ENCODE data around the gene STK38. TPM values are rescaled to one million over a fixed set of nuclear protein-coding genes. Genes with fewer than 3 reads are reported as not detected.

STK38 gene
- total and polyA plus RNA-seq, 4 donors = 23.4 to 47.0 (median 30.4) TPM

DNA sequence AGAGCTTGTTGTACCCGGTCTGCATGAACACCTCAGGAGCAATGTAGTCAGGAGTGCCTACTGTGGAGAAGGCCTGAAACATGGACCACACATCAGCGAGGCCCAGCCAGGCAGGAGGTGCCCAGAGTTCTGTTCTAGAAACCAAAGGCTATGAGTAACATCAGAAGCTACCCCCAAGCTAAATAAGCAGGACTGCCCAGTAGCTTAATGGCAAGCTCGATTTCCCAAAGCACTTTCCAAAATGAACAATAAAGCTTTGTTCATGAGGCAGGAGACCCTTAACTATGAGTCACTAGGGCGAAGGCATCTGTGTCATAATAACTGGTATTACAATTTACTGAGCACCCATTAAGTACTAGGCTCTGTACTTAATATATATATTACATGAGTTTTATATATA is 47.4 kb downstream of the STK38 start:
- Histone ChIP-seq H3K9me3 (ENCODE audit: control insufficient read depth, insufficient read depth, low read length) (no peaks in the 10 kb centered on the region), H3K4me1 (ENCODE audit: control insufficient read depth, insufficient read depth, low read length) (no peaks in the 10 kb centered on the region), H3K4me3 (ENCODE audit: low read depth, low read length) (no peak overlapping the region), H3K36me3 (ENCODE audit: control insufficient read depth, insufficient read depth, low read length) (peaks cover 19% of the 10 kb centered on the region), H3K27ac (ENCODE audit: low read depth, low read length) (no peak overlapping the region), H3K27me3 (ENCODE audit: control insufficient read depth, insufficient read depth, low read length) (no peaks in the 10 kb centered on the region)
- no peak for DNase-seq (ENCODE audit: low read depth in 4 of 6, low spot score in 6 of 6)
- 100% methylated on average over 1 of the region's 4 CpGs for WGBS (ENCODE audit: insufficient coverage)

DNA sequence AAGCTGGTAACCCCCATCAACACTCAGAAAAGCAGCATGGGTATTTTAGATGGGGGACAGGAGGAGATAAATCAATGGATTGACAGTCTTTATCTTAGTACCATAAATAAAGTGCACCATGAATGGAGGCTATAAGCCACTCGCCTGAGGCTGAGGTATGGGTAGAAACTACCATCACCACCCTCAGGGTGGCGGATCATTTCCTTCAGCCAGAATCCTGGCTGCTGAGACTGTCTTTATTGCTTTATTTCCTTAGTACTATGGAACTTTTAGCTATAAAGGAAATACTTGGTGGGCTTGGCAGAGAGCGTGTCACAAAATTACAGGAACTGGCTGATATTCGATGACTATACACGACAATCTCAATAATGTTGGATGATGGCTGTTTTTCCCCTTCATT is 52.2 kb downstream of the STK38 start:
- no peaks in the 10 kb centered on the region for H3K9me3 ChIP-seq (ENCODE audit: control insufficient read depth, insufficient read depth, low read length)
- no peak overlapping the region for H3K4me3 ChIP-seq (ENCODE audit: low read depth, low read length)
- peaks cover 27% of the 10 kb centered on the region for H3K36me3 ChIP-seq (ENCODE audit: control insufficient read depth, insufficient read depth, low read length)
- no peaks in the 10 kb centered on the region for H3K27me3 ChIP-seq (ENCODE audit: control insufficient read depth, insufficient read depth, low read length)
- WGBS (ENCODE audit: insufficient coverage) = no CpG with 5 or more reads among the region's 5 CpGs
- H3K27ac ChIP-seq (ENCODE audit: low read depth, low read length) = no peak overlapping the region
- DNase-seq (ENCODE audit: low read depth in 4 of 6, low spot score in 6 of 6) = no peak
- no peaks in the 10 kb centered on the region for H3K4me1 ChIP-seq (ENCODE audit: control insufficient read depth, insufficient read depth, low read length)

DNA sequence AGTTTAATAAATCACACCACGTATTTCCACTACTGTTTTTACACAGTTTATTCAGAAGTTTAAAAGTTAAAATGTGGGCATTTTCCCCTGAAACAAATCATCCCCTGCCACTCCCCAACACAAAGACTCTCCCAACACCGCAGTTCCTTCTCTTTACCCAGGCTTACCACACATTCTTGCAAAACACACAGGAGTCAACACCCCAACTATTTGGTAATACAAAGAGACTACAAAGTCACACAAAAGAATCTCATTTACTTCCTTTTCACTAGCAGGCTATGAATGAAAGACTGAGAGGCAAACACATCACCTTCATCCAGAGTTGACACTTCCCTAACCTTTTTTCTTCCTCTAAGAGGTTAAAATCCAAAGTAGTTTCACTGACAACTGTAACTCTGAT is 53.4 kb downstream of the STK38 start:
- Histone ChIP-seq H3K27ac (ENCODE audit: low read depth, low read length) (no peak overlapping the region), H3K27me3 (ENCODE audit: control insufficient read depth, insufficient read depth, low read length) (no peaks in the 10 kb centered on the region), H3K36me3 (ENCODE audit: control insufficient read depth, insufficient read depth, low read length) (peaks cover 27% of the 10 kb centered on the region), H3K4me1 (ENCODE audit: control insufficient read depth, insufficient read depth, low read length) (no peaks in the 10 kb centered on the region), H3K4me3 (ENCODE audit: low read depth, low read length) (no peak overlapping the region), H3K9me3 (ENCODE audit: control insufficient read depth, insufficient read depth, low read length) (no peaks in the 10 kb centered on the region)
- no peak for DNase-seq (ENCODE audit: low read depth in 4 of 6, low spot score in 6 of 6)
- no CpG with 5 or more reads among the region's 2 CpGs for WGBS (ENCODE audit: insufficient coverage)

DNA sequence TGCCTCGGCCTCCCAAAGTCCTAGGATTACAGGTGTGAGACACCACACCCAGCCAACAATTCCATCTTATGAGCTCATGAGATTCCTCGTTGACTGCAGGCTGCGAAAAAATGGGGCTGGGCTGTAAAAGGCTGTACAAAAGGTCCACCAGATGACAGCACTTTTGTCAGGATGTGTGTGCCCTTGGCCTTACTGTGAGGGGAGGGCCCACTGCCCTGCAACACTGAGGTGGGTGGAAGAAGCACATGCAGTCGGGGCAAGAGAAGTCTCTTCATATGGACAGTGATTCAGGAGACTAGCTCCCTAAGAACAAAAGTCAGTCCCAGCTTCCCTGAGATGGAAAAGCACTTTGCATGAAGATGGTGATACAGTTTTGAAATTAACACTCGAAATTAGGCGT is 54.0 kb downstream of the STK38 start:
- DNase-seq (ENCODE audit: low read depth in 4 of 6, low spot score in 6 of 6) = no peak
- no peaks in the 10 kb centered on the region for H3K9me3 ChIP-seq (ENCODE audit: control insufficient read depth, insufficient read depth, low read length)
- H3K36me3 ChIP-seq (ENCODE audit: control insufficient read depth, insufficient read depth, low read length) = peaks cover 24% of the 10 kb centered on the region
- no peak overlapping the region for H3K4me3 ChIP-seq (ENCODE audit: low read depth, low read length)
- no peaks in the 10 kb centered on the region for H3K4me1 ChIP-seq (ENCODE audit: control insufficient read depth, insufficient read depth, low read length)
- no peak overlapping the region for H3K27ac ChIP-seq (ENCODE audit: low read depth, low read length)
- WGBS (ENCODE audit: insufficient coverage) = 79% methylated on average over 2 of the region's 6 CpGs
- H3K27me3 ChIP-seq (ENCODE audit: control insufficient read depth, insufficient read depth, low read length) = no peaks in the 10 kb centered on the region

DNA sequence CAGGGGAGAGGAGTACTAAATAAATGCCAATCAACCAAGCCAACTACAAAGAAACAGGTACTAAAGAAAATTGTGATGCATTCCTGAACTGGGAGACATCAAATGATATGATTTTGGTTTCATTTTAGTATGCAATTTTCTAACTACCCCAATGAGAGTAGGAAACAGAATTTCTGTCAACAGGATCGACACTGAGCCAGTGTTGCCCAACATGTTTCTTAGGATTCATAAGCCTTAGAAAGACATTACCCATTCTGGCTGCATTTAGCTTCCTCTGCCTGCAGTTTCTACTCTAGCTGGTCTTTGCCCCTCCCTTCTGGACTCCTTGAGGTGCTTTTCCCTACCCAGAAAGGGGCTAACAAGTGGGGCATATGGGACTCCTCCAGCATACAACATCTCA is 54.7 kb downstream of the STK38 start:
- no peak overlapping the region for H3K27ac ChIP-seq (ENCODE audit: low read depth, low read length)
- H3K27me3 ChIP-seq (ENCODE audit: control insufficient read depth, insufficient read depth, low read length) = no peaks in the 10 kb centered on the region
- H3K9me3 ChIP-seq (ENCODE audit: control insufficient read depth, insufficient read depth, low read length) = no peaks in the 10 kb centered on the region
- H3K4me1 ChIP-seq (ENCODE audit: control insufficient read depth, insufficient read depth, low read length) = no peaks in the 10 kb centered on the region
- no peak overlapping the region for H3K4me3 ChIP-seq (ENCODE audit: low read depth, low read length)
- H3K36me3 ChIP-seq (ENCODE audit: control insufficient read depth, insufficient read depth, low read length) = peaks cover 24% of the 10 kb centered on the region
- WGBS (ENCODE audit: insufficient coverage) = 67% methylated on average over 1 of the region's 1 CpG
- peak in 1 of 6 donors; percentile 6 for DNase-seq (ENCODE audit: low read depth in 4 of 6, low spot score in 6 of 6)

DNA sequence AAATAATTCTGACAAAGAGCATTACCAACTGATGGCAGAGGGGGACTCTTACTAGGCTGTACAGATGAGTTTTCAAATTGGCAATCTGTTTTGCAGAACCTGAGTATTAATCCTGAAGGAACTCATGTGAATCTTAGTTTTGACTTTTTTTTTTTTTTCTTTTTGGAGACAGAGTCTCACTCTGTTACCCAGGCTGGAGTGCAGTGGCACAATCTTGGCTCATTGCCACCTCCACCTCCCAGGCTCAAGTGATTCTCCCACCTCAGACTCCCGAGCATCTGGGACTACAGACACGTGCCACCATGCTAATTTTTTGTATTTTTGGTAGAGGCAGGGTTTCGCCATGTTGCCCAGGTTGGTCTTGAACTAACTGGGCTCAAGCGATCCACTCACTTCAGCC is 55.2 kb downstream of the STK38 start:
- H3K27me3 ChIP-seq (ENCODE audit: control insufficient read depth, insufficient read depth, low read length) = no peaks in the 10 kb centered on the region
- no peak overlapping the region for H3K27ac ChIP-seq (ENCODE audit: low read depth, low read length)
- 74% methylated on average over 3 of the region's 4 CpGs for WGBS (ENCODE audit: insufficient coverage)
- no peak for DNase-seq (ENCODE audit: low read depth in 4 of 6, low spot score in 6 of 6)
- no peak overlapping the region for H3K4me3 ChIP-seq (ENCODE audit: low read depth, low read length)
- no peaks in the 10 kb centered on the region for H3K9me3 ChIP-seq (ENCODE audit: control insufficient read depth, insufficient read depth, low read length)
- no peaks in the 10 kb centered on the region for H3K4me1 ChIP-seq (ENCODE audit: control insufficient read depth, insufficient read depth, low read length)
- peaks cover 23% of the 10 kb centered on the region for H3K36me3 ChIP-seq (ENCODE audit: control insufficient read depth, insufficient read depth, low read length)

DNA sequence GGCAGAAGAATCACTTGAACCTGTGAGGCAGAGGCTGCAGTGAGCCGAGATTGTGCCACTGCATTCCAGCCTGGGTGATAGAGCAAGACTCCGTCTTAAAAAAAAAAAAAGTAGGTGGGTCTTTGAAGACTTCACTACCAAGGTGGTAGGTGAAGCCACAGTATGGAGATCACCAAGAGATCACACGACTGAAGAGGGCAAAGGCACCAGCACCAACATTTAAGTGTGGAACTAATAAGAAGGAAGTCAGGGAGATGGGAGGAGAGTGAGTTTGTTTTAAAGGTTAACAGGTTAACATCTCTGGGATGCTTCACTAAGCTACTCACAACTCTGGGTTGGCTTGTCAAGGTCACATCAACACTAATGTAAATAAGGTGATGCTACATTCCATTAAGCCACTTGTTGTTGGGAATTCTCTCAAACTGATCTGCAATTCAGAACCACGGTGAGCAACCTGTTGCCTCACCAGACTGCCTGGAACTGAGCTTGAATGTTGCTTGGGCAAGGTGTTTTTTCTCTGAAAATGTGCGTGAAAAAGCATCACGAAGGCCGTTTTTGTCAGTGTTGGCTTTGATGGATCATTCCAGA is 55.8 kb downstream of the STK38 start:
- Histone ChIP-seq H3K4me1 (ENCODE audit: control insufficient read depth, insufficient read depth, low read length) (no peaks in the 10 kb centered on the region), H3K9me3 (ENCODE audit: control insufficient read depth, insufficient read depth, low read length) (no peaks in the 10 kb centered on the region), H3K36me3 (ENCODE audit: control insufficient read depth, insufficient read depth, low read length) (peaks cover 24% of the 10 kb centered on the region), H3K27me3 (ENCODE audit: control insufficient read depth, insufficient read depth, low read length) (no peaks in the 10 kb centered on the region), H3K27ac (ENCODE audit: low read depth, low read length) (no peak overlapping the region), H3K4me3 (ENCODE audit: low read depth, low read length) (no peak overlapping the region)
- 81% methylated on average over 3 of the region's 7 CpGs for WGBS (ENCODE audit: insufficient coverage)
- no peak for DNase-seq (ENCODE audit: low read depth in 4 of 6, low spot score in 6 of 6)

DNA sequence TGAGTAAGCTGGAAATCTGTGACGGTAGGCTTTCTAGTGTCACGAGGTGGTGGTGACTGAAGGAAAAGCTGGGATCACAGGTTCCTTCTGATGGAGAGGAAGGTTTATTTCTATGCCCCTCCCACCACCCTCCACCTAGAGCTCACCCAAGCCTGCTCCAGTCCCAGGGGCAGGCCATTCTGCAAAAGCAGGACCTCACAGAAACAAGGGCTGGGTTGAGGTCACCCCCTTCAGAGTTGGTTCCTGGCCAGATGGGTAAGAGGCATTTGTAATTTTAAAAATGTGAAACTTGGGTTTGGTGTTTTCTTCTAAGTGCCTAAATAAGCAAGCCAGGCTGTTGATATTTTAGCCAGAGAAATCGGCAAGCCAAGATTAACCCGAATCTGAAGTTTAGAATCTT is 57.9 kb downstream of the STK38 start:
- Histone ChIP-seq H3K9me3 (ENCODE audit: control insufficient read depth, insufficient read depth, low read length) (no peaks in the 10 kb centered on the region), H3K27me3 (ENCODE audit: control insufficient read depth, insufficient read depth, low read length) (no peaks in the 10 kb centered on the region), H3K36me3 (ENCODE audit: control insufficient read depth, insufficient read depth, low read length) (peaks cover 23% of the 10 kb centered on the region), H3K4me3 (ENCODE audit: low read depth, low read length) (no peak overlapping the region), H3K4me1 (ENCODE audit: control insufficient read depth, insufficient read depth, low read length) (no peaks in the 10 kb centered on the region), H3K27ac (ENCODE audit: low read depth, low read length) (no peak overlapping the region)
- DNase-seq (ENCODE audit: low read depth in 4 of 6, low spot score in 6 of 6) = no peak
- WGBS (ENCODE audit: insufficient coverage) = 100% methylated on average over 2 of the region's 4 CpGs

DNA sequence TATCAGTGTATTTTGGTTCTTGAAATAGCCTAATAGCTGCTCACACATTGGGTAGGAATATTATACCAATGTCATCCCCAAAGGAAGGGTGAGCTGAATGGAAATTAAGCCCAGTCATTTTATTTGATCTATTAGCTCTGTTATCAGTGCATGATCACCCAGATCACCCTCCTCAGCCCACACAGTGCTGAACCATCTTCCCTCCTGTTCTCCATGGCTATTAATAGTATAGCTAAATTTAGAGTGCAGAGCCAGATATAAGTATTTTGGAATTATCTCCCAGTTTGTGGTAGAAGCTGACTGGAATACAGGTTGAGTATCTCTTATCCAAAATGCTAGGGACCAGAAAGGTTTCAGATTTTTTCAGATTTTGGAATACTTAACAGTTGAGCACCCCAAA is 59.1 kb downstream of the STK38 start:
- no peak for DNase-seq (ENCODE audit: low read depth in 4 of 6, low spot score in 6 of 6)
- Histone ChIP-seq H3K4me1 (ENCODE audit: control insufficient read depth, insufficient read depth, low read length) (no peaks in the 10 kb centered on the region), H3K36me3 (ENCODE audit: control insufficient read depth, insufficient read depth, low read length) (peaks cover 25% of the 10 kb centered on the region), H3K27me3 (ENCODE audit: control insufficient read depth, insufficient read depth, low read length) (no peaks in the 10 kb centered on the region), H3K9me3 (ENCODE audit: control insufficient read depth, insufficient read depth, low read length) (no peaks in the 10 kb centered on the region), H3K4me3 (ENCODE audit: low read depth, low read length) (no peak overlapping the region), H3K27ac (ENCODE audit: low read depth, low read length) (no peak overlapping the region)

DNA sequence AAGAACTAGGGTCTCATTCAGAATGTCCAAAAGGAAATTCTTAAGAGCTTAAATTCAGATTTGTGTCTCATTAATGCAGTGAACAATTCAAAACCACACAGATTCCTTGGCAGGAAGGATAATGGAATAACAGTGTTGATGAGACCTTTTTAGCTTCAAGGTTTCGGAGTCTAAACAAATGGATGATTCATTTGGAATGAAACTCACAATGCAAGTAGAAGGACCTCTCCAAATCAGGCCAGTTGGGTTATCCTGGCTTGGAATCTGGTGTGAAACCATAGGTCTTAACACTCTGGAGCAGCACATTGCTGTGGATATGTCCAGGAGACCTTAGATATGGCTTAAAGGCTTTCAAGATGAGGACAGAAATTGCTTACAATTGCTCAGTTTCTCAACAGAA is 59.6 kb downstream of the STK38 start:
- Histone ChIP-seq H3K9me3 (ENCODE audit: control insufficient read depth, insufficient read depth, low read length) (no peaks in the 10 kb centered on the region), H3K27me3 (ENCODE audit: control insufficient read depth, insufficient read depth, low read length) (no peaks in the 10 kb centered on the region), H3K4me1 (ENCODE audit: control insufficient read depth, insufficient read depth, low read length) (no peaks in the 10 kb centered on the region), H3K4me3 (ENCODE audit: low read depth, low read length) (no peak overlapping the region), H3K27ac (ENCODE audit: low read depth, low read length) (no peak overlapping the region), H3K36me3 (ENCODE audit: control insufficient read depth, insufficient read depth, low read length) (peaks cover 28% of the 10 kb centered on the region)
- 100% methylated on average over 1 of the region's 1 CpG for WGBS (ENCODE audit: insufficient coverage)
- no peak for DNase-seq (ENCODE audit: low read depth in 4 of 6, low spot score in 6 of 6)
